SJCRH30 (cell line): ENCODE measurements around the gene WASF1. TPM values are rescaled to one million over a fixed set of nuclear protein-coding genes. Genes with fewer than 3 reads are reported as not detected.
A peak's percentile ranks its signal among the peaks of the same experiment; 100 is the strongest.
"Not testable (repeated sequence)": the region's sequence is repeated elsewhere in the genome, so short reads cannot be mapped to it uniquely, and the experiment has no call there.

Experiments
- DNase-seq, 2 experiments: peaks; one replicate each; pipeline ENCODE4 v3.0.0-alpha.2; 2015 to 2020
- H3K27ac ChIP-seq: fragments of 250-450 bp; sonication (Bioruptor Pico); 2 replicates; pipeline ENCODE4 v1.5.1; 2020; ENCODE audit warnings: mild to moderate bottlenecking, moderate library complexity
- H3K27me3 ChIP-seq: fragments of 250-450 bp; sonication (Bioruptor Pico); 2 replicates; pipeline ENCODE4 v1.5.1; 2020; ENCODE audit warnings: mild to moderate bottlenecking, moderate library complexity
- H3K36me3 ChIP-seq: fragments of 250-450 bp; sonication (Bioruptor Pico); 2 replicates; pipeline ENCODE4 v1.5.1; 2020; ENCODE audit warnings: mild to moderate bottlenecking, moderate library complexity
- H3K4me1 ChIP-seq: fragments of 250-450 bp; sonication (Bioruptor Pico); 2 replicates; pipeline ENCODE4 v1.5.1; 2020; ENCODE audit warnings: mild to moderate bottlenecking, moderate library complexity
- H3K4me3 ChIP-seq: fragments of 250-450 bp; sonication (Bioruptor Pico); 2 replicates; pipeline ENCODE4 v1.5.1; 2020; ENCODE audit warnings: mild to moderate bottlenecking, moderate library complexity
- H3K9me3 ChIP-seq: fragments of 250-450 bp; sonication (Bioruptor Pico); replicated peaks from 2 replicates; pipeline ENCODE4 v1.5.1; 2020; ENCODE audit warnings: mild to moderate bottlenecking, moderate library complexity
- total RNA-seq: library from RNA; depleted of rRNA; stranded (reverse); fragments of >200 nt; shearing (Covaris generic); gene quantifications from 2 replicates; pipeline ENCODE4 v1.2.3, GENCODE V29; 2014

WASF1 gene
- total RNA-seq, 1 experiment from 2014 or later = 34.9 TPM

GRCh38 chr6:110085285-110085684, 94.2 kb downstream of the WASF1 start:
- H3K9me3 ChIP-seq = no peaks in the 10 kb centered on the region
- H3K36me3 ChIP-seq = no peaks in the 10 kb centered on the region
- no peak overlapping the region for H3K27ac ChIP-seq
- no peaks in the 10 kb centered on the region for H3K27me3 ChIP-seq
- H3K4me3 ChIP-seq = no peak overlapping the region
- H3K4me1 ChIP-seq = peaks cover 11% of the 10 kb centered on the region
- DNase-seq = peak; percentile 45 to 70

GRCh38 chr6:110083875-110084585, 95.4 kb downstream of the WASF1 start:
- DNase-seq = no peak
- H3K27me3 ChIP-seq = no peaks in the 10 kb centered on the region
- no peak overlapping the region for H3K27ac ChIP-seq
- H3K4me1 ChIP-seq = peaks cover 11% of the 10 kb centered on the region
- no peaks in the 10 kb centered on the region for H3K36me3 ChIP-seq
- H3K9me3 ChIP-seq = no peaks in the 10 kb centered on the region
- H3K4me3 ChIP-seq = no peak overlapping the region

- H3K4me1 ChIP-seq = no peaks in the 10 kb centered on the region
Measured at GRCh38 chr6:110075406-110075805, 104.1 kb downstream of the WASF1 start.

GRCh38 chr6:110073474-110073873, 106.0 kb downstream of the WASF1 start:
- H3K9me3 ChIP-seq, H3K4me1 ChIP-seq, H3K4me3 ChIP-seq, DNase-seq, H3K27ac ChIP-seq, H3K36me3 ChIP-seq, H3K27me3 ChIP-seq: not testable (repeated sequence)

More at GRCh38 chr6:110075406-110075805, 104.1 kb downstream of the WASF1 start:
- H3K9me3 ChIP-seq = no peaks in the 10 kb centered on the region; the same call in 1 of the 2 replicates
- H3K36me3 ChIP-seq = no peaks in the 10 kb centered on the region
- DNase-seq = no peak
- no peak overlapping the region for H3K4me3 ChIP-seq
- H3K27me3 ChIP-seq = no peaks in the 10 kb centered on the region
- H3K27ac ChIP-seq = no peak overlapping the region

DNA sequence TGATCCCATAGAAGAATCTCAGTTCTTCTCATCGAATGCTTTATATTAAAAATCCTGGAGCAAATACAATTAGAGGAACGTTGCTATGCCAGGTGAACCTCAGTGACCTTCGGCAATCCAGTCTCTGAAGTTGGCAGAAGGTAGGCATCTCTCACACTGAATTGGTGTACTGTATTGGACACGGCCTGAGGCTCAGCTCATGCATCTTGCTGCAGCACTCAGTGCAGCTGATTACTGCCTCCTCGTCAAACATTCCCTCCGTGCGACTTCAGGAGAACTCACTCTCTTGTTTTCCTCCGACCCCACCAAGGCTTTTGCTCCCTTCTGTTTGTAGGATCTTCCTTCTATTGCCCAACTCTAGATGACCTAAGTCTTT, 110.9 kb downstream of the WASF1 start:
- DNase-seq = no peak
- H3K27me3 ChIP-seq = no peaks in the 10 kb centered on the region

GRCh38 chr6:110067837-110068591, 111.5 kb downstream of the WASF1 start:
- Histone ChIP-seq H3K36me3 (no peaks in the 10 kb centered on the region), H3K27me3 (no peaks in the 10 kb centered on the region), H3K4me1 (no peaks in the 10 kb centered on the region), H3K27ac (no peak overlapping the region), H3K4me3 (no peak overlapping the region), H3K9me3 (no peaks in the 10 kb centered on the region; the same call in 1 of the 2 replicates)
- DNase-seq = no peak

More for the DNA sequence above, 110.9 kb downstream of the WASF1 start:
- Histone ChIP-seq H3K36me3 (no peaks in the 10 kb centered on the region), H3K9me3 (no peaks in the 10 kb centered on the region; the same call in 1 of the 2 replicates), H3K27ac (no peak overlapping the region), H3K4me1 (no peaks in the 10 kb centered on the region), H3K4me3 (no peak overlapping the region)

GRCh38 chr6:110064744-110065524, 114.5 kb downstream of the WASF1 start:
- no peak for DNase-seq
- no peak overlapping the region for H3K27ac ChIP-seq
- no peaks in the 10 kb centered on the region for H3K9me3 ChIP-seq
- peaks cover under 1% of the 10 kb centered on the region; the same call in 1 of the 2 replicates for H3K27me3 ChIP-seq
- H3K36me3 ChIP-seq = no peaks in the 10 kb centered on the region
- no peaks in the 10 kb centered on the region for H3K4me1 ChIP-seq
- H3K4me3 ChIP-seq = no peak overlapping the region

DNA sequence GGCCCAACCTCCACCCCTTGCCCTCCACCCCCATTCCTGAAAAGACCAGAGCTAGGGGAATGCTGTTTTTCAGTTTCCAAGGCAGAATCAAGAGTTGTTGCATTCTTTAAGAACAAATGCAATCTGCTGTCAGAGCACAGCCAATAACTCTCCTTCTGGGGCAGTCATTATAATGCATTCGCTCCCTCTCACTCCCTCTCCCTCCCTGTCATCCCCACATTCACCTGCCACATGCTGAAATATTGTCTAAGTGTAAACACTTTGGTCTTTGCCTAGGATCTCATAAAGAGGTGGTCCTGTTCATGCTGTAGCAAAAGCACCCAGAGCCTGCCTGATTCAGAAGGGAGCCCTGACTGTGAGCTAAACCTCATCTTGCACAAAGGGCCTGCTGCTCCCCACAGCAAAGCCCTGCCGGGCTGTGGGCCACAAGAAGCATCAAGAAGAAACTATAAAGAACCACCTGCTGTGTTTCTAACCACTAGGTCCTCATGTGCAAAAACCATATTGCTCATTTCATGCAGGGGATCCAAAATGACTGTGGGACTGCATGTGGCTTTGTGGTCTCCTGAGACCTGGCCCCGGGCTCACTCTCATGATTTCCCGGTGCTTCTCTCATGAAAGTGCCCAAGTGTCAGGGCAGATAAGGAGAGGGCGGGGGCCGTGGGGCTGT, 115.7 kb downstream of the WASF1 start:
- no peak for DNase-seq

GRCh38 chr6:110055387-110055735, 124.1 kb downstream of the WASF1 start:
- peak in 1 of 2 experiments; percentile 28 for DNase-seq
- H3K27me3 ChIP-seq = peaks cover 6% of the 10 kb centered on the region; the same call in 1 of the 2 replicates
- H3K36me3 ChIP-seq = no peaks in the 10 kb centered on the region
- no peaks in the 10 kb centered on the region for H3K9me3 ChIP-seq
- H3K4me3 ChIP-seq = no peak overlapping the region
- no peak overlapping the region for H3K27ac ChIP-seq
- H3K4me1 ChIP-seq = no peaks in the 10 kb centered on the region

More for the DNA sequence above, 115.7 kb downstream of the WASF1 start:
- Histone ChIP-seq H3K9me3 (no peaks in the 10 kb centered on the region), H3K27me3 (peaks cover 6% of the 10 kb centered on the region; the same call in 1 of the 2 replicates), H3K4me1 (no peaks in the 10 kb centered on the region), H3K36me3 (no peaks in the 10 kb centered on the region), H3K4me3 (no peak overlapping the region), H3K27ac (no peak overlapping the region)

GRCh38 chr6:110054664-110055386, 124.6 kb downstream of the WASF1 start:
- Histone ChIP-seq H3K4me1 (no peaks in the 10 kb centered on the region), H3K4me3 (no peak overlapping the region), H3K9me3 (no peaks in the 10 kb centered on the region), H3K27ac (no peak overlapping the region), H3K36me3 (no peaks in the 10 kb centered on the region), H3K27me3 (peaks cover 5% of the 10 kb centered on the region; the same call in 1 of the 2 replicates)
- DNase-seq = no peak

GRCh38 chr6:110053395-110054240, 125.9 kb downstream of the WASF1 start:
- no peaks in the 10 kb centered on the region for H3K9me3 ChIP-seq
- no peak overlapping the region for H3K4me3 ChIP-seq
- H3K27ac ChIP-seq = no peak overlapping the region
- peak; percentile 12 to 71 for DNase-seq
- H3K36me3 ChIP-seq = no peaks in the 10 kb centered on the region
- H3K4me1 ChIP-seq = no peaks in the 10 kb centered on the region
- H3K27me3 ChIP-seq = no peaks in the 10 kb centered on the region

- no peaks in the 10 kb centered on the region for H3K36me3 ChIP-seq
- no peaks in the 10 kb centered on the region for H3K4me1 ChIP-seq
- no peak for DNase-seq
- H3K27ac ChIP-seq = no peak overlapping the region
- H3K9me3 ChIP-seq = 0 out of 2 replicates have a peak, but pooled peaks cover 3% of the 10 kb centered on the region
- H3K27me3 ChIP-seq = no peaks in the 10 kb centered on the region
- no peak overlapping the region for H3K4me3 ChIP-seq
Measured at GRCh38 chr6:110050440-110050813, 129.0 kb downstream of the WASF1 start.
